ENCODE data around the gene MRPS27.
A peak's percentile ranks its signal among the peaks of the same experiment; 100 is the strongest.

MRPS27 gene

GRCh38 chr5:72225741-72226140 is 94.3 kb downstream of the MRPS27 start:
- no peak for DNase-seq

DNA sequence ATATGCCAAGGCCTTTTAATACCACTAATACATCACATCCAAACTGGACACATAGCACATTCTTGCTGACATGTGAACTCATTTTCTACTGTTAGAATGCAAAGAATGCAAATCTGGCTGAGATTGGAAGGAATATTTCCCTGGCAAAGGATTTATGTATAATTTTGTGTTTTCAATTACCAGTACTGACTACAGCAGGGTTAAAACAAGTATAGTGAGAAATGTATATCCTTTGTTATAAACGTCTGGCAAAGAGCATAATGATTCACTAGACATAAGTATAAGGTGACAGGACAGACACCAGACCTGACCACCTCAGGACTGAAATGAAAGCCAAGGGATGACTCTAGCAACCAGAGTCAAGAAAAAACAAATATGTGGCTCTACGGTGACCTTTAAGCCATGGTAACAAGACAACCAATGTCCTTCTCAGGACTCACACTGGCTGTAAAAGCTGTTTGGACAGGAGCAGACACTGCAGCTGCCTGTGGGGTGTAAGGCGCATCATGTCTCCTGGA is 95.0 kb downstream of the MRPS27 start:
- no peak for DNase-seq

DNA sequence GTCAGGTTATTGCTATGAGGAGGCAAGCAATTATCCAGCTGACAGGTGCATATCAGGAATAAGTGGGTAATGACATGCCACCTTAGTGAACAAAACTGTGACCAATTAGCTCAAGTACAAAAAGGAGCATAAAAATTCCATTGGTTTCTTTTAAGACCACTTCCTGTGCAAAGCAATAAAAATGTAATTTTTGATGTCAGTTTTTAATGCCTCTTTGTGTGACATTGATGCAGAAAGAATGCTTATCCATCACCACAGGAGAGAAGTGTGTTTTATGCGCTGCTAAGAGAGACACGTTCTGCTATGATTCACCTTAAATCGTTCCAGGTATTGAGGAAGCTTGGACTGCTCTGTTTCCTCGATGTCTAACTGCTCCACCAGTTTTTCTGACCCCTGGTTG is 96.7 kb downstream of the MRPS27 start:
- DNase-seq = no peak

GRCh38 chr5:72222521-72222920 is 97.5 kb downstream of the MRPS27 start:
- DNase-seq = no peak

GRCh38 chr5:72221541-72221940 is 98.5 kb downstream of the MRPS27 start:
- DNase-seq = no peak

- DNase-seq = no peak
Observed at GRCh38 chr5:72221099-72221498, 98.9 kb downstream of the MRPS27 start.

DNA sequence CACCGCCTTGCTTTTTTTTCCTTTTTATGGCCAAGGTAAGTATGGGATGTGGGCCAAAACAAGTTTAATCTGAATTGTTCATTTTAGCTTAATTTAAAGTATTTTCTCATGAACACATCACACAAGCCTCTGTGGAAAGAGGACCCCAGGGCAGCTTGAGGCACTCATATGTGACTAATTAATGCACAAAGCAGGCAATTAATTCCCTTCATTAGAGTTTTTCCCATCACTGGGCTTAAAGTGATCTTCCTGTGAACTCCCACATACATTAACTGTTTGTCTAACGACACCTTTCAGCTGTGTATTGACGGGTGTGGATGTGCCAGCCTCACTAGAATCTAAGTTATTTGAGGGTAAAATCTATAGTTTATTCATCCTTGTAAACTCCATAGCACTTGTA is 103.3 kb downstream of the MRPS27 start:
- DNase-seq = no peak

- DNase-seq = no peak
Observed at GRCh38 chr5:72214168-72214567, 105.9 kb downstream of the MRPS27 start.

DNA sequence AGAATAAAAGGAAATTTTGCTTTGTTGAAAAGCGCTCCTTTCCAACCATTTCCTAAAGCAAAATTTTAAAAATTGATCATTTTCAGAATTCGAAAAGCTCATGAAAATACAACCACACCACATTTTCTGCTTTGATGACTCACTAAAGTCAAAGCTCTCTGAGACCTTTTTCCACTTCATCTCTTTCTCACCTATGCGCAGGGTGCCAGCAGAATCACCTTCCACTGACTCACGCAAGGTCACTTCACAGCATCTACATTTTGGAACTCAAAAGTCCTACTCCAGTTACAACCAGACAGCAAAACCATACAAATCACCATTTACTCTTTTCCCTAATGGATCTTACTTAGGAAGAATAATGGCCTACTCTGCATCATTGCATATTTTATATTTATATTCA is 106.6 kb downstream of the MRPS27 start:
- no peak for DNase-seq

- DNase-seq = no peak
Observed at GRCh38 chr5:72212171-72212570, 107.9 kb downstream of the MRPS27 start.

- DNase-seq = no peak
Observed at GRCh38 chr5:72210888-72211678, 109.0 kb downstream of the MRPS27 start.

DNA sequence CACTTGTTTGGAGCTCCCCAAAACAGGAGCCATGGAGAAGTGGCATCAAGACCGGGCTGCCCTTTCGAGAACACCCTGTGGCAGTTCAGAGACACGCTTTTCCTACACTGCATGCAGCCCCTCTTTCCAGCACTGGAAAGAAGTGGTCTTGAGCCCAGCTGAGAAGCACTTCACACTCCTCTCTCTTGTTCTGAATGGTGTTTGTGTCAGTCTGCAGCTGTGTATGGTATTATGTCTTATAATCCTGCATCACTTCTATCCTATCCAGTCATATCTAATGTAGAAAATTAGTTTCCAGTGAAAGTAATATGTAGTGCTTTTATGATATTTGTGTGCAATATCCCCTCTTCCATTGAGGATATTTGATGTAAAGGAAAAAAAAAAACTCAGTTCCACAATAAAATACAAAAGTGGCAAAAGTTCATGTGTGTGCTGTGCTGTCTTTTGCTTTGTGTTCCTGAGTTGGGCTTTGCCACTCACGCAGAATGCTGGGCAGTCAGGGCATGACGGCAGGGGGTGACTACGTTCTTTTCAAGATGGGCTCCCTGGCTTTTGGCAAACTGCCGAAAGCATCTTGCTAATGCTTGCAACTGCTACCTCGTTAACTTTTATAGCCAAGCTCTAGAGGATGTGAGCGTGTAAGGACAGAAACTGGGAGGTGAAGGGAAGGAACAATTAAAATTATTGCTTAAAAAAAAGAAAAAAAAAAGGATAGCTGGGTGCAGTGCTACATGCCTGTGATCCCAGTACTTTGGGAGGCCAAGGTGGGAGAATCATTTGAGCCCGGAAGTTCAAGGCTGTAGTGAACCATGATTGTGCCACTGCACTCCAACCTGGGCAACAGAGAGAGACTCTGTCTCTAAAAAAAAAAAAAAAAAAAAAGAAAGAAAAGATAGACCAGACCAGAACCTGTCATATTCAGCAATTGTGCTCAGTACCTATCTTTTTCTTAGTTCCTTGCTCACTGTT is 110.6 kb downstream of the MRPS27 start:
- peak; percentile 89 for DNase-seq

- DNase-seq = no peak
Observed at GRCh38 chr5:72208324-72208926, 111.6 kb downstream of the MRPS27 start.

- DNase-seq = no peak
Observed at GRCh38 chr5:72206994-72207393, 113.0 kb downstream of the MRPS27 start.

DNA sequence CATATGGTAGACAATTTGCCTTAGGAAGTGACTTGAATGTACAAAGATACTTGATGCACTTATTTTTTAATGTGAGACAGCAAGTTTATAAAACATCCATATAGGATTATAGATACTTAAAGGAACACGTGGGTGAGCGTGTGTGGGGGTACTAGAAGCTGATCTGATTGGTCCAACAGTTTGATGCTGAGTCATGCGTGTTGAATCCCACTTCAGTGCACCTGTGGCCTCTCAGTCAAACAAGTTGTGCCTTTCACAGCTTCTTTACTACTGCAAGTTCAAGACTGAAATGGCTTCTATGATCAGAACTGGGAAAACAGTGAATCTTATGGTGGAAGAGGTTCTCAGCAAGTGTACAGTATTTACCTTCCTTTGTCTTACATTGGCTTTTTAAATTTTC is 113.9 kb downstream of the MRPS27 start:
- no peak for DNase-seq

GRCh38 chr5:72205431-72206009 is 114.5 kb downstream of the MRPS27 start:
- DNase-seq = no peak

DNA sequence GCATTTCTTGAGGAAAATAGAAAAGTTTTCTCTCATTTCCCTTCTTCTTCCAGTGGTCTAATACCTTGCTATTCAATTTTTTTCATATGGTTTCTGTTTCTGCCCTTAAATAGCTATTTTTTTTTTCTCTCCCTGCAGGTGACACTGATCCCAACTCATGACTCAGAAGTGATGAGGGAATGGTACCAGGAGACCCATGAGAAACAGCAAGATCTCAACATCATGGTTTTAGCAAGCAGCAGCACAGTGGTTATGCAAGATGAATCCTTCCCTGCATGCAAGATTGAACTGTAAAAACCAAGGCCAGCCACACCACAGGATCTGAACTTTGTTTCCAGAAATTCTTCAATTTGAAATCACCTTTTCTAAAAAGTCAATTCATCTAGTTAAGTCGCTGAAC is 115.1 kb downstream of the MRPS27 start:
- DNase-seq = no peak

DNA sequence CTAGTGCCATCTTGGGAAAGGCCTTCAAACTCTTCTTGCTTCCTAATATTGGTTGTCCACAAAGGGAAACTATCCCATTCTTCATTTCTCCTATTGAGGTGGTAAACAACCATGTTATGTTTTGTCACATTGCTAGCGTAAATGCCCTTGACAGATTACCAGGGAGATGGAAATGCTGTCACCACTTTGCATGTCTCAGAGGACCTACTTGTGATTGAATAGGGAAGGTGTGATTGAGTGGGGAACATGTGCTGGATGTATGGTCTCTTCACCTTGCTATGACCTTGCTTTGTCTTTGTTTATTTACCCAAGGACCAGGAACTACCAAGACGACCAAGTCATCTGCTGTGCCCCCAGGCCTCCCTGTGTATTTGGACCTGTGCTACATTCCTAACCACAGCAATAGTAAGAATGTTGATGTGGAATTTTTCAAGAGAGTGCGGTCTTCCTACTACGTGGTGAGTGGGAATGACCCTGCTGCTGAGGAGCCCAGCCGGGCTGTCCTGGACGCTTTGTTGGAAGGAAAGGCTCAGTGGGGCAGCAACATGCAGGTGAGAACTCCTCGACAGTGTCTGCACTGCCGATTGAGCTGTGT is 116.7 kb downstream of the MRPS27 start:
- DNase-seq = no peak

DNA sequence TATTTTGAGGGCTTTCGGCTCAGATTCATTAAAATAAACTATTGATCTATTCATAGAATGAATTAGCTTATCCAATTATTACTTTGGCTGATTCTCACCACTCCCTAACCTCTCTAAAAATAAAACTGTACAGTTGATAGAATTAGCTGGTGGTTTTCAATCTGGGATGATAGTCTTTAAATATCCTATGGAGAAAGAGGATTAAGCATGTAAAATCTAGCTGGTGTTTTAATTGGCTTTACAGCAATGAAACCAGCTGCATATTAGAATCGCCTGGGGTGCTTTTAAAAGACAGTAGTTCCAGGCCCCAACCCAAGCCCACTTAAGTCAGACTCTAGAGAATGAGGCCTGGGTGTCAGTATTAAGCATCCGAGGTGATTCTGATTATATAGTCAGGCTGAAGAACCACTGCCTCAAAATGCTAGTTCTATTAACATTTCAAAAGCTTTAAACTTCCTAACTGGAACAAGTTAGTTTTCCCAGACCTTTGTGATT is 117.7 kb downstream of the MRPS27 start:
- no peak for DNase-seq

- no peak for DNase-seq
Observed at GRCh38 chr5:72199681-72200080, 120.4 kb downstream of the MRPS27 start.

GRCh38 chr5:72197393-72197792 is 122.6 kb downstream of the MRPS27 start:
- DNase-seq = no peak

DNA sequence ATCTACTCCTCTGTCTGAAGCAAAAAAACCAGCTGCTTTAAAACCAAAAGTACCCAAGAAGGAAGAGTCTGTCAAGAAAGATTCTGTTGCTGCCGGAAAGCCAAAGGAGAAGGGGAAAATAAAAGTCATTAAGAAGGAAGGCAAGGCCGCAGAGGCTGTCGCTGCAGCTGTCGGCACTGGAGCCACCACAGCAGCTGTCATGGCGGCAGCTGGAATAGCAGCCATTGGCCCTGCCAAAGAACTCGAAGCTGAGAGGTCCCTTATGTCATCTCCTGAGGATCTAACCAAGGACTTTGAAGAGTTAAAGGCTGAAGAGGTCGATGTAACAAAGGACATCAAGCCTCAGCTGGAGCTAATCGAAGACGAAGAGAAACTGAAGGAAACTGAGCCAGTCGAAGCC is 124.5 kb downstream of the MRPS27 start:
- no peak for DNase-seq

All from NCI-H1694 (cell line).